HG03432 (cell line): ENCODE measurements around the gene TTLL9.

Experiments
- ATAC-seq: cut with Tn5 transposase; IDR thresholded peaks from one replicate; pipeline ENCODE4 v1.9.1; 2021; ENCODE audit warnings: mild to moderate bottlenecking, moderate library complexity; ENCODE audit not compliant: unreplicated experiment

TTLL9 gene

GRCh38 chr20:31939661-31940060, 69.2 kb downstream of the TTLL9 start:
- ATAC-seq = no peak

GRCh38 chr20:31943052-31943471, 72.6 kb downstream of the TTLL9 start:
- no peak for ATAC-seq

DNA sequence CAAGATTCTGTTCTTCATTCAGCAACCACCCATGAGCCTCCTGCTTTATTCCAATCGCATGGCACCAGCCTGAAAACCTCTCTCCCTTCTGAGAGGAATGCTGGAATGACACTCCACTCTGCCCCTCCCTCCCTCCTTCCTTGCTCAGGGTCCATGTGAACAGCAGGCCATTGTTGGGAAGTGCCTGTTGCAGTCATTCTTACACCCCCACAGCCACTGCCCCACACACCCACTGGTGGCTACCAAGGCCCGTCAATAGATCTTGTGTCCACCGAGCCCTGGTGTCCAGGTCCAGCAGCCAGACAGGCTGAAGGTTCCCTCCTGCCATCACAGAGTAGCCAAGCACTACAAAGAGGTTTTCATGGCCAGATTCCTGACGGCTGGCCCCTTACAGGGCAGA, 74.9 kb downstream of the TTLL9 start:
- ATAC-seq = no peak

DNA sequence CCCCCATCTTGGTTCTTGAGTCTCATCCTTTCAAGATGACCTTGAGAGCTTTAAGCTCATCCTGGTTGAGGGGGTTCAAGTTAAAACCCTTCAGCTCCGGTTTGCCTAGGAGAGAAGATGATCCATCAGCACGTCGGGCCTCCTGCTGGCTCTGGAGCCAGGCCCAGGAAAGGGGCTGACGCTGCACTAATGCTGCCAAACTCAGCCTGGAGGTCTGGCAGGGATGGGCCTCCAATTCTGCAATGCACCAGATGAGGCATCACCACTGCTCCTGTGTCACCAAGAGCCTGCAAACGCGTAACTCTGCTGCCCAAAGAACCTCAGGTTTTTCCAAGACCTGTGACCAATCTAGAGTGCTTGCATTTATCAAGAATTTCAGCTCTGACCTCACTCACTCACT, 75.4 kb downstream of the TTLL9 start:
- no peak for ATAC-seq

DNA sequence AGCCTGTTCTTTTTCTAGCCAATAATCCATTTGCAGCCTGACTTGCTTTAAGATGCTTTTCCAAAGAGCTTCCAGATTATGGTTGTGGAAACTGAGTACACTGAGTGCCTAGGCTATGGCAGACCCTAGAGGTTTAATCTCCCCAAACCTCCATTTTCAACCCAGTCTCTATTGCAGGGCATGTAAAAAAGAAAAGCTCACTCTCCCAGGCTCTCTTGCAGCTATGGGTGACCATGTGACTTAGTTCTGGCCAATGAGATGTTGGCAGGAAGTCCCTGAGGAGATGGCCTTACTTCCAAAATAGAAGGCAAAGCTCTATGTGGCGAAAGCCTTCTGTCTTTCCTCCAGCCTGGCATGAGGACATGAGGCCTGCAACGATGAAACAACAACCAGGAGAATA, 77.6 kb downstream of the TTLL9 start:
- no peak for ATAC-seq

GRCh38 chr20:31949877-31950646, 79.6 kb downstream of the TTLL9 start:
- ATAC-seq = no peak

DNA sequence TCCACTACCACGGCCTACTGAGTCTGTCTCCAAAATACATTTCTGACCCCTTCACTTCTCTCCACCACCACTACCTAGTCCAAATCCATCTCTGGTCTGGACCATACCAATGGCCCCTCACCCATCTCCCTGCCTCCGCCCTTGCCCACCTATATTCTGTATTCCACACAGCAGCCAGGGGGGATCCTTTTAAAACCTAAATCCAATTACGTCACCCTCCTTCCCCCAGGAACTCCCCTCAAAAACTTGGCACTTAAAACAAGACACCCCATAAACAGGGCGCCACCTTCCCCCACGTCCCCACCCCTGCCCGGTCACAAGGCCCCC, 80.7 kb downstream of the TTLL9 start:
- ATAC-seq = no peak

DNA sequence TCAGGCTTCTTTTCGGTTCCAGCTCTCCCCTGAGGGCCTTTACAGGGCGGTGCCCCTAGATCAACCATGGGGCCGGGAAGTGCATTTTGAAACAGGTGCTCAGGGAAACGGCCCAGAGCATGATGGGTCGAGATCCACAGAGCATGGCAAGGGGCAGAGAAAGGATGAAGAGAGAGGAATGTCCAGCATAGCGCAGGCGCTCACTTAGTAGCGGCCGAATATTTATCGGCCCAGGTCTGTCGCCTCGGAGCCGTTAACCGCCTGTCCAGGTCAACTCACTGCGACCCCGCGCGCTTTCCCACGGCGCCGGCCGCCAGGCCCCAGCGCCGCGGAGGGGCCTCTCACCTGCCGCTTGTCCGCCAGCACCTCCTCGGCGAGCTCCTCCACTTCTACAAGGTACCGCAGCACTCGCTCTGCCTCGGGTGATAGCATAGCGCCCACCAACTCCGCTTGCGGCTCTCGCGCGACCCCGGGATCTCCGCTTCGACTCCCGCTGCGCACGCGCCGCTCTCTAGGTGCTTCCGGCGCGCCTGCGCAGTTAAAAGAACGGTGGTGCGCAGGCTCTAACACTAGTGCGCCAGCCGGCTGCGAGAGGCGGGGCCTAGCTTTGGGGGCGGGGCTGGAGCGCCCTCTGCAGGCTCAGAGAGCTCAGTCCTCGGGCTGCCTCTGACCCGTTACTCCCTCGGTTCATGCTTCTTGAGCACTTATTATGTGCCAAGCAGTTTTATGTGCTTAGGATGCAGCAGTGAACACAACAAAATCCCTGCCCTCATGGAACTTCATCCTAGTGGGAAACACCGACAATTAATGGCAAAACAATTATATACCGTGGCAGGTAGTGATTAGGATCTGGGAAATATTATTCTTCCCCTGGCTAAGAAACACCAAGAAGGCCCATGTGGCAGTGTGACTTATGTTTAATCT, 81.4 kb downstream of the TTLL9 start, which contains the start of gene PDRG1:
TSS of gene PDRG1 (minus strand) at position 517 of the 924 bp plus-strand sequence. CDS start at position 432, 85 bp downstream.
- ATAC-seq = peak; percentile 93

DNA sequence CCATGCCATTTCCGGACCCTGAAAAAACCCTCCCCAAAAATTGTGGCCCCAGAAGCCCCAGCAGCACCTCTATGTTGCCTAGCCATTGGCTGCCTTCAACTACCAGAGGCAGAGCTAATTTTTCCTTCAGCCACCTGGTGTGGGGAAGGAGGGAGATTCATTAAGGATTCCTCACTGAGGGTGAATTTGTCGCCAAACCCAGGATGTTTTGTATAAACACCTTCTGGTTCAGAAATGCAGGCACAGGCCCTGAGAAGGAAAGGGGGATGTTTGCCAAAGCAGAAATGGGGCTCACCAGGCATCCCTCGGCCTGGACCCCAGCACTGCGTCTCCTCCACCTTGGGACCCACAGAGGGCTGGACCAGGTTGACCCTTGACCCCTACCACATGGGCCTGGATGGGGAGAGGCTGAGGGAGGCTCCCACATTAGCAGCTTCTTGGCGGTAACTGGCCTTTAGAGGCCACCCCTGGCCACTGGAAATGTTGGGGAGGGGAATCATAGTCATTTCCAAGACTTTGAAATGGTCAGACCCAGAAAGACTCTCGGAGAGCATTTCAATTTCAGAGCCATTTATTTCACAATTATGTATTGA, 83.2 kb downstream of the TTLL9 start:
- ATAC-seq = no peak

DNA sequence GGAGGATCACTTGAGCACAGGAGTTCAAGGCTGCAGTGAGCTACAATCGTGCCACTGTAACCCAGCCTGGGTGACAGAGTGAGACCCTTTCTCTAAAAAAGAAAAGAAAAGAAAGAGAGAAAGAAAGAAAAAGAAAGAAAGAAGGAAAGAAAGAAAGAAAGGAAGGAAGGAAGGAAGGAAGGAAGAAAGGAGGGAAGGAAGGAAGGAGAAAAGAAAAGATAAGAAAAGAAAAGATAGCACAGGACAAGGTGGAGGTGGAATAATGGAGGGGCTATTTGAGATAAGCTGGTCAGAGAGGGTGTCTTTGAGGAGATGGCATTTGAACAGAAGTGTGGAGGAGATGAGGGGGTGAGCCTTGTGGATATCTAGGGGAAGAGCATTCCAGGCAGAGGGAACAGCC, 84.1 kb downstream of the TTLL9 start:
- ATAC-seq = no peak

DNA sequence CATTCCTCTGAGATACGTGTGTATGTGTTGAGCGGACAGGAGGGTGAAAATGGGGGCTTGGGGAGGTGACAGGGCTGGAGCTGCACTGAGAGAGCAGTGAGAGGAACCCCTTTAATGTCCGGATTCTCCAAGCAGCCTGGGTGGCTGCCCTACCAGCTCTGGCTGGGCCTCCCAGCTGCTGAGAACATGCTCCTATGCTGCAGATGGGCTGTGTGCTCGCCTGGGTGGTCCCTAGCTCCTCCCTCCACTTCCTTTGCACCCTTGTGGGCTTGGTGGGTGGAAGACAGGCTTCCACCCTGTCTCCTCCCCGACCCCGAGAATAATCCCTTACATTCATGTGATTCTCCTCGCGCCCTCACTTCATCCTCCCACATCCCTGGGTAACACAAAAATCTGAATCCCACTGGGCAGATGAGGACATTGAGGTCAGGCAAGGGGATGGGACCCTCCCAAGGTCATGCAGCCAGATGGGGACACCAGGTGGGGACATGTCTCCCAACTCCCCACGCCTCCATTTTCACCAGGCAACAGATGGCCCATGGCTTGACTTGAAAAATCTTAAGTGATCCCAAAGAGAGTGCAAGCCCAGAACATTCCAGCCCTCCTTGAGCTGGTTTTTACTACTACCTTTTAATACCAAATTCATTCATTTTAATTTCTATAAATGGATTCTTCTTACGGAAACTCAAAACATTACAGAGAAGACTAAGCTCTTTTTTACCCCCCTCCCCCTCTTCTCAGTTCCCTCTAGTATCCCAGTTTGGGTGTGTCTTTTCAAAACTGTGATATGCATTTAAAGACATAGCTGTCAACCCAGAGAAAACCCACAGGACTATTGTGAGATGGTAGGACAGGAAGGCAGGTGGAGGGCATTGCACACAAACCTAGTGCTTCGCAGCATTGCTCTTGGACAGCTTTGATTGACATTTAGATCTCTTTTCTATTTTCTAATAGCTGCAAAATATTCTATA, 86.4 kb downstream of the TTLL9 start:
- no peak for ATAC-seq

DNA sequence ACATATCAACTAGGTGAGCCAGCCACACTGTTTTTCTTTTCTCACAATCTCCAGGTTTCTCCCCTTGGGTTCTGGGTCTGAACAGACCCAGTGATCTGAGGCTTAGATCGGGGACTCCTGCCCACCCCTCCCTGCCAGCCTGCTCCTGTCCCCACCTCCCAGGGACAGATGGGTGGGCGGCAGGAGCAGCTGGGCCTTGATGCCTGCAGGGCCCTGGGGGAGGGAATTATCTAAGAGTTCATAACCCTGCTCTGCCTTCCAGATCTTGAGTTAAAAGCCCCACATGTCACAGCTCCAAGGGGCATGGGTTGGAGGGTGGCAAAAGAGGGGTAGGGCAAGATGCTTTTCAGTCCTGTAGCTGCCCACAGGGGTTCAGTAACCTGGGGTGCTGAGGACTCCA, 92.3 kb downstream of the TTLL9 start:
- no peak for ATAC-seq

DNA sequence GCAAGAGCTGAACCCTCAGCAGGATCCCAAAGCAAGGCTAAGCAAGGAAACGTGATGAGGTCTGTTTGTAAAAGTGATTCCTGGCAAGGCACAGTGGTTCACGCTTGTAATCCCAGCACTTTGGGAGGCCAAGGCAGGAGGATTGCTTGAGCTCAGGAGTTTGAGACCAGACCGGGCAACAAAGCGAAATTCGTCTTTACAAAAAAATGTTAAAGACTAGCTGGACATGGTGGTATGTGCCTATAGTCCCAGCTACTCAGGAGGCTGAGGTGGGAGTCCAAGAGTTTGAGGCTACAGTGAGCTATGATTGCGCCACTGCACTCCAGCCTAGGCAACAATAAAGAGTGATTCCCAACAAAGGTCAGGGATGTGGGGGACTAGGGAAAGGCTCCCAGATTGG, 93.5 kb downstream of the TTLL9 start:
- ATAC-seq = no peak

DNA sequence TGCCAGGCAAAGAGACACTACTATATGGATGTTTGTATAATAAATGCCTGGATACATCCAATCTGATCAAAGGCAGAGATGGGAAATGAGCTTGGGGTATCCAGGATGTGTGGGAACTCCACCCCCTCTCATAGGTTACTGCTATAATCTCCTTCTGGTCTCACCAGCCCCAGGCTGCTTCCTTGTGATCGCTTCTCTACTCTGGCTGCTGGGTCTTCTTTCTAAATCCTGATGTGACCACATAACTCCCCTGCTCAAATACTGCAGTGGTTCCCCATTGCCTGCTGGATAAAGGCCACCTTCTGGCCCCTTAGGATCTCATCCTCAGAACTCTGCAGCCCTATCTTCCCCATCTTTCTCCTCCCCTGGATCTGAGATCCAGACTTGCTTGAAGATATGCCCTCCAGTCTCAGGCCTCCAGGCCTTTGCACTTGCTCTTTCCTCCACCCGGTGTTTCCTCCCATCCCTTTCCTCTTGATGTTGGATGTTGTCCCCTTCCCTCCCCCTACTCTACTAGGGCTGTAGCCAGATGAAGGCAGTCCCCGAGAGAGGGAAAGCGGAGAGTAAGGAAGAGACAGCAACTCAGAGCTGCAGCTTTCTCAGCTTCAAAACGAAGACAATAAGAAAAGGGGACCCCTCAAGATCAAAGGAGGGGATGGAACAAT, 96.7 kb downstream of the TTLL9 start:
- no peak for ATAC-seq

DNA sequence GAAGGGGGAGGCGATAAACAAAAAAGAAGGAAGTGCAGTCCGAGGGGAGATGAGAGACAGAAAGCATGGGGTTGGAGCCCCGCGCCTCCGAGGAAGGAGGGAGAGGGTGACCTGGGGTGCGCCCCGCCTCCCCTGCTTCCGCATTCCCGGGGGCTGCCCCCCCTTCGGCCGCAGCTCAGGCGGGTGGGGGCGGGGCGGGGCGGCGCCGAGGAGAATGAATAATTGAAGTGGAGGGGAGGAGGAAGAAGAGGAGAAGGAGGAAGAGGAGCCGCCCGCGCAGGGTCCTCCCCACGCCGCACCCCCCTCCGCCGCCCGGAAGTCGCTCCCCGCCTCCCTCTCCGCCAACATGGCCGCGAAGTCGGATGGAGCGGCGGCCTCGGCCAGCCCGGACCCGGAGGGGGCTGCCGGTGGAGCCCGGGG, 97.4 kb downstream of the TTLL9 start, which contains the start of gene XKR7:
TSS of gene XKR7 (plus strand) at position 322 of the 420 bp plus-strand sequence. CDS start at position 347, 25 bp downstream.
- ATAC-seq = no peak

DNA sequence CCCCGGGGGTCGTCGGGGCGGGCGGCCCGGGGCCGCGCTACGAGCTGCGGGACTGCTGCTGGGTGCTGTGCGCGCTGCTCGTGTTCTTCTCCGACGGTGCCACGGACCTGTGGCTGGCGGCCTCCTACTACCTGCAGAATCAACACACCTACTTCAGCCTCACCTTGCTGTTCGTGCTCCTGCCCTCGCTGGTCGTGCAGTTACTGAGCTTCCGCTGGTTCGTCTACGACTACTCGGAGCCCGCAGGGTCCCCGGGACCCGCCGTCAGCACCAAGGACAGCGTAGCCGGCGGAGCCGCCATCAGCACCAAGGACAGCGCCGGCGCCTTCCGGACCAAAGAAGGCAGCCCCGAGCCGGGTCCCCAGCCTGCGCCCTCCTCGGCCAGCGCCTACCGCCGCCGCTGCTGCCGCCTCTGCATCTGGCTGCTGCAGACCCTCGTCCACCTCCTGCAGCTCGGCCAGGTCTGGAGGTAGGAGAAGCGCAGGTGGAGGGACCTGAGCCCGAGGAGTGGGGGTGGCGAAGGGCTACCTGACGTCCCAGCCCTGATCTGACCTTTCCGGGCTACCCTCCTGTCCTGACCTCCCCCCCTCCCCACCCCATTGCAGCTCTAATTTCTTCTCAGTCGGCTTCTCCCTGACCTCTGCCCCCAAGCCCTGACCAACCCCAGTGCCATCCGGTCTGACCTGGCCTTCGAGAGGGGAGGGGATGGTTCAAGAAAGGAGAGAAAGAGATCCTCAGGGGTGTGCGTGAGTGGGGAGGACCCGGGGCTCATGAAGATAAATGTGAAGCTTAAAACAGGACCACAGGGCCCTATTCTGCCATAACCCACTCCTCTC, 98.1 kb downstream of the TTLL9 start:
- ATAC-seq = peak; percentile 66

- no peak for ATAC-seq
These were observed 99.6 kb downstream of the TTLL9 start for GRCh38 chr20:31969991-31970390.

- no peak for ATAC-seq
These were observed 102.1 kb downstream of the TTLL9 start for GRCh38 chr20:31972471-31973021.

GRCh38 chr20:31974296-31974695, 103.9 kb downstream of the TTLL9 start:
- no peak for ATAC-seq
